Epidermal melanocyte (primary cell): Measurements from ENCODE around the gene PPFIA1.
A peak's percentile ranks its signal among the peaks of the same experiment; 100 is the strongest.

ENCODE experiments used
- DNase-seq: peaks from one replicate; pipeline ENCODE4 v3.0.0; 2011; ENCODE audit warnings: low spot score; ENCODE audit not compliant: insufficient read length

The PPFIA1 gene

DNA sequence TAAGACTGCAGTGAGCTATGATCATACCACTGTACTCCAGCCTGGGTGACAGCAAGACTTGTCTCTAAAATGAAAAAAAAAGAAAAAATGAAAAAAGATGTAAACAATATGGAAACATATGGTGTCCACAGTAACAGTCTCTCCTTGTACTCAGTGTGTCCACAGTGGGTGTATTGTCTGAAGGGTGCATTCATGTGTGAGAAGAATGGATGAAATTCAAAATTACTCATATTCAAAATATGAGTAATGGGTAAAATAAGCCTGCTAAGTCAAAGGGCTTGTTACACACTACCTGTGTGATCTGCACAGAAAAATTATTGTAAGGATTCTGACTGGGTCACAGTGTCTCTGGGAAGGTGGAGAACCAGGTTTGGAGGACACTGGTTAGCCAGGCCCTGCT, 26.9 kb downstream of the PPFIA1 start:
- no peak for DNase-seq

DNA sequence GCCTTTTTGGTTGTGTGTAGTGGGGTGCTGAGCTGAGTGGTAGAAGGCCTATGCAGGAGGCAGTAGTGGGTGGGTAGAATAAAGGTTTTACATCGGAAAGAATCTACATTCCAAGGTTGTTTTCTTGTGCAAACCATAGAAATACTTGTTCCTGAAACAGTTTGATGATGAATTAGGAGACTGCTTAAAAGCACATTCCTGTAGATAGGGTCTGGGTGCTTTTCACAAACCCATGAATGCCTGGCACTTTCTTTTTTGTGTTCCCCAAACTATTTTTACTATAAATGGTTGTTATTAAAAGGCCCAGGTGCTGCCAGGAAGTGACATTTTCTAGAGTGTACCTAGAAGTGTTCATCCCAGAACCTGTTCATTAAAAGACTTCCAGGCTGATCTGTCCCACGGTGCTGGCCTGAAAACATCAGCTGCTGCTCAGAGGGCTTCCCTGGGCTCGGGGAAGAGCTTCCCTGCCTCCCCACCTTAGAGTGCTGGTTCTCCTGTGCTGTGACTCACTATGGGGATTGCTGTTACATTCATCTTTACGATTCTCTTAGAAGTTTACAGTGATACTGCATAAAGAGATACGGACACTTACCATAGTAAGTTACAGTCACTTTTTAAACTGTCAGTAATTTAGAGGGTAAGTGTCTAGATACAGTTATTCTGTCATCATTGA, 27.9 kb downstream of the PPFIA1 start:
- no peak for DNase-seq

DNA sequence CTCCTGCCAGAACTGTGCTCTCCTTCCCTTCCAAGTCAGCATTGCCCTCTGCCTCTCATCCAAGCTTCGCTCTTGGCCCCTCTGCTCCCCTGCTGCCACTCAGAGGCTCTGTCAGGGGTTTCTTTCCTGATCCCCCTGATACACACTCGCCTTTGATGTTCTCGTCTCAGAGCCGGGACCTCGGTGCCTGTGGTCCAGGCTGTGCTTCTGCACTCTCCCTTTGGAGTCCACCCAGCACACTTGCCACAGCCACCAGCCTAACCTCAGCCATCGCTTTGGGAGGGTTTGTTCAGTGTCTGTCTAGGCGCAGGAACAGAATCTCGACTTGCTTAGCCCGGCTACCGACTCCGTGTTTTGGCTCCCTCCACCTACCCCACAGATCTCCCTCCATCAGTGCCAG, 29.1 kb downstream of the PPFIA1 start:
- DNase-seq = no peak

DNA sequence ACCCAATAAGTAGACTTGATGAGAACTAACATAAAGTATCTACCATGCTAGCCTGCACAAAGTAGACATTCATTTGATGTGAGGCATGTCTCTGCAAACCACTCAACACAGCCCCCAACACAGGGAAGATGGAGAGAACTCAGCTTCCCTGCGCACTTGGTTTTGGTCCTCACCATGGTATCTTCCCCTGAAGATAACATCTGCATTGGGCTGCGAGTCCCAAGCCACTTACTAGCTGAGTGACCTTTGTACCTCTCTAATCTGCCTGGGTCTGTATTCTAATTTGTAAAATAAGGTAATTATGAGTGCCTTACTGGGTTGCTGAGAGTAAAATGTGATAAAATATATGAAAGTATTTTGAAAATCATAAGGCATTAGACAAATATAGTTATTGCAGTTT, 30.7 kb downstream of the PPFIA1 start:
- DNase-seq = no peak

DNA sequence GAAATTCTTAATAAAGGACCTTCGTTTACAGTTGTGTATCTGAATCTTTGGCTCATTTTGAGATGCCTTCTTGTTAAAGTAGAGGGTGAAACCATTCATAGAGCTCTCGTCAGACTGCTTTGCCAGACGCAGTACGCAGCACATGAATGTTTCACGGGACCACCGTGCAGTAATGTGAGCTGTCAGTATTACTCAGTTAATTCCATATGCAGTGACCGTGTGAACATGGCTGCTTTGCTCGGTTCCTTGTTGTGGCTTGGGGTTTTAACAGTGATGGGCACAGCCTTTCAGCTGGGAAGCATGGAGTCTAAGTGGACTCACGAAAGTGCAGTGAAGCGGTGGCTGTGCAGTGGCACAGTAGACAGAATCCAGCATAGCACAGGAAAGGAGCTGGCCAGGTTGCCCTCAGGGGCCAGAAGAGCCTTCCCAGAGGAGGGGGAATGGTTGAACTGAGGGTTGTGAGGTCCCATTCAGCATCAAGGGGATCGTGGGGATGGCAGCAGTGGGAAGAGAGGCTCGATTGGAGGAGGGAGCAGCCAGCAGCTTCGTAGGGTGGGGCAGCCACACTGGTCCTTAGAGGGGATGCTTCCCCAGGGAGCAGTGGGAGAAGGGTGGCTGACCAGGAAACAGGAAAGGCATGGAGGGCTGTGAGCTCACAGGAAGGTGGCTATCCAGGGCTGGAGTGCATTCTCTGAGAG, 31.4 kb downstream of the PPFIA1 start:
- no peak for DNase-seq

DNA sequence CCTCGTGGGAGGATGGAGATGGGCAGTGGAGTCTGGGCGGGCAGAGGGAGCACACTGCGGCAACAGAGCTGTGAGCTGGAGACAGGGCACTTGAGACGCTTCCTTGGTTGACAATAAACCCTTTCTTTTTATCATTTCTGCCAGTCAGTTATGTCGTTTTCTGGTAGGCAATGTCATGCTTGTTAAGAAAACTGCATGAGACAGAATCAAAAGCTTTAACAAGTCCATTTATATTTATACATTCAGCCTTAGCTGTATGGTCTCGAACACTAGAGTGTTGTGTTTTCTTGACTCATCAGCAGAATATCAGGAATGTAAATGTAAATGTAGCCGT, 31.9 kb downstream of the PPFIA1 start:
- DNase-seq = peak; percentile 66

DNA sequence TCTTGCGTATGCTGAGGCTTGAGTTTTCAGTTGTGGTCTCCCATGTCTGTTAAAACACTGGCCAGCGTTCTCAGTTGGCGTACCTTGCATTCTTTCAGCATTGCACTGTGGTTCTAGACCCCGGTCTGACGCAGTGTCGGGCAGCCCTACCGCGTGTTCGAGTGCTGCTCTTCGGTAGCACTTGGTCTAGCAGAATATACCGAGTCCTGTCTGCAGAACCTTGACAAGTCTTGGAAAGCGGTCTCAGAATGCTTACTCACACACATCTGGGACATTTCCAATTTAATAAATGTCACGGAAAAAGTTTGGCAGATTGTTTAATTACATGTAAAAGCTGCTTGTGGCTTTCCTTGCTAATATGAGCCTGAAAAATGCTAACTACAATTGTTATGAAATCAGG, 32.6 kb downstream of the PPFIA1 start:
- DNase-seq = no peak

DNA sequence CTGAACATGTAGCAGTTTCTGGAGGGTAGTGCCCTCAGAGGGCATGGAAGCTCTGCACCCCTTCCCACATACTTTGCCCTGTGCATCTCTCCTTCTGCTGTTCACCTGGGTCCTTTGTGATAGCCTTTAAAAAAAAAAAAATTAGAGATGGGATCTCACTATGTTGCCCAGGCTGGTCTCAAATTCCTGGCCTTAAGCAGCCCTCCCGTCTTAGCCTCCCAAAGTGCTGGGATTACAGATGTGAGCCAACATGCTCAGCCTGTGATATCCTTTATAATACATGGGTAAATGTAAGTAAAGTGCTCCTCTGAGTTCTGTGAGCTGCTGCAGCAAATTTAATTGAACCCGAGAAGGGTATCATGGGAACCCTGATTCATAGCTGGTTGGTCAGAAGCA, 33.7 kb downstream of the PPFIA1 start:
- DNase-seq = no peak

DNA sequence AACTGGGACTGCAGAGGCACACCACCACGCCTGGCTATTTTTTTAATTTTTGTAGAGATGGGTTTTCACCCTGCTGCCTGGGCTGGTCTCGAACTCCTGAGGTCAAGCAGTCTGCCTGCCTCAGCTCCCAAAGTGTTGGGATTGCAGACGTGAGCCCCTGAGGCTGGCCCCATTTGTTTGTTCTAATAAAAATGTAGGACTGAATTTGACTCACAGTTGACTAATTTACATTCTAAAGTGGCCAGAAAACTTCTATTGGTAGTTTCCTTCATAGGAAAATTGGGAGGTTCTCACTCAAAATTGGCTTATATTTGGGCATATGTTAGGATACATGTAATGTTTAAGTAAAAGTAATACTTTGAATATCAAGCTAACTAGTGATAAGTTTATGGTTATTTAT, 35.0 kb downstream of the PPFIA1 start:
- DNase-seq = no peak

DNA sequence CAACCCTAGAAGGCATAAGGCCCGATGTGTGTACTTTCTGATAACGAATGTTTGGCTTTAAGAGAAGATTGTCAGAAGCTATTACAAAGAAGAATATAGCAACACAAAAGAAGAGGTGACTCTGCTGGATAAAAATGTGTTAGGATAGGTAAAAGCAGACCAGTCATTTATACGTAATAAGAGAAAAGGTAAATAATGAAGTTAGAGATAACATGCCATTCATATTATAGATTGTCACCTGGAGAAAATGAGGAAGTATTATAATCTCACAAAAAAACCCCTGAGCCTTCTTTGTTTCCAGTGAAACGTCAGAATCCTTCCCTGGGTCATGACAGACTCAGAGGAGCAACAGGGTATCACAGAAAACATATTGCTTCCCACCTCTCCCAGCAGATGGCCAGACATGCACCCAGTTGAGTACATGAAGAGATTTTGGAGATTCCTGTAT, 36.1 kb downstream of the PPFIA1 start:
- no peak for DNase-seq

DNA sequence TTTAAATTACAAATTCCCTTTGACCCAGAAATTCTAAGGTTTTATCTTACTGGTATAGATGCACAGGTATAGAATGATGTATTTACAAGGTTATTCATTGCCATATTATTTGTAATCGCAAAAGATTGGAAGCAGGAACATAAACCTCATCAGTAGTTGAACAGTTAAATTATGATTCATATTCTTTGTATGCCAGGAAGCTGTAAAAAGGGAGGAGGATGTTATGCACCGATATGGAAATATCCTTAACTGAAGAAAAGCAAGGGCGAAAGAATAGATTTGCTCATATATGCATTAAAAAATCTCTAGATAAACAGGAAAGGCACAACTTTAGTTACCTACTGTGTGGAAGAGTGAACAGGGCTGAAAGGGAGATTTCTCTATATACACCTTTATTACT, 36.7 kb downstream of the PPFIA1 start:
- DNase-seq = no peak

DNA sequence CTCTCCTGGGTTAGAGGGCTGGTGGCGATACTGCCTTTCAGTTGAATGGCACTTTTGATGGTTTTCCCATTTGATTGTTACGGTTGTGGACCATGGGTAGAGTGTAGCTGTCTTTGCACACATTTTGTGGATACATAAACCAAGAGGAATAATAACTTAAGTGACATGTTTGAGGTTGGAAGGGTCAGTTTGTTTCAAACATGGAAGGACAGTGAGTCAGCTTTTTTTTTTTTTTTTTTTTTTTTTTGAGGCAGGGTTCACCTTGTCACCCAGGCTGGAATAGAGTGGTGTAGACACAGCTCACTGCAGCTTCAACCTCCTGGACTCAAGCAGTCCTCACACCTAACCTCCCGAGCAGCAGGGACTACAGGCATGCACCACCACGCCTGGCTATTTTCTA, 41.1 kb downstream of the PPFIA1 start:
- DNase-seq = no peak

DNA sequence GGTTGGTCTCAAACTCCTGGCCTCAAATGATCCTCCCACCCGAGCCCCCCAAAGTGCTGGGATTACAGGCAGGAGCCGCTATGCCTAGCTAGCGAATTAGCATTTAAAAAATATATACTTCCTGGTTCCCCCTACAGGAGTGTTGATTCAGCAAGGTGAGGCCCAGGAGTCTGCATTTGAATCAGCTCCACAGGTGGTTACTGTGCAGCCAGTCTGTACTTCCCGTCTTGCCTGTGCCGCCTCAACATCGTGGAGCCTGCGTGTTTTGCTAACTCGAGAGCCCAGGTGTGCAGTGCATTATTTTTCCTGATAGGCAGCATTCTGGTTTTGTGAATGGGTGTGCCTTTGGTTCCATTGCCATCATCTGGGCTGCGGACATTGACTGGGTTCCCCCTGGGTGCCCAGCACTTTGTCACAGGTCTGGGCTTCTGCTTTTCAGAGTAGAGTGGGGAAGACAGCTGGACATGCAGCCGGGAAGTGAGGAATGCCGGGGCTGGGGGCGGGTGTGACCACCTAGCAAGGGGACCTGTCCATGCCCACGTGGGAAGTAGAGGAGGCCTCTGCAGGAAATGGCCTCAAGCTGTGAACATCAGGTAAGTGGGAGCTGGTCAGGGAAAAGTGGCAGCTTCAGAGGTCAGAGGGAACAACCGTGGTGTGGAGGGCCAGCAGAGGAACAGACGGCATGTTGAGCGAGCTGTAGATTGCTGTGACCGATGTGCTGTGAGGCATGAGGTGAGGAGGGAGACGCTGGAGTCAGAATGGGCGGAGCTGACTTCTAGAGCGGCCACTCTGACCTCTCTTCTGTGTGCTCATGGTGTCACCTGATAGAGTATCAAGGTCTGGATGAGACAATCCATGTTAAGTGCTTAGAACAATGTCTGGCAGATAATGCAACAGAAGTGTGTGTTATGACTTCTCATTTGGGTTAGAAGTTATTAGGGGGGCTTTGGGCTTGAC, 42.2 kb downstream of the PPFIA1 start:
- DNase-seq = no peak

DNA sequence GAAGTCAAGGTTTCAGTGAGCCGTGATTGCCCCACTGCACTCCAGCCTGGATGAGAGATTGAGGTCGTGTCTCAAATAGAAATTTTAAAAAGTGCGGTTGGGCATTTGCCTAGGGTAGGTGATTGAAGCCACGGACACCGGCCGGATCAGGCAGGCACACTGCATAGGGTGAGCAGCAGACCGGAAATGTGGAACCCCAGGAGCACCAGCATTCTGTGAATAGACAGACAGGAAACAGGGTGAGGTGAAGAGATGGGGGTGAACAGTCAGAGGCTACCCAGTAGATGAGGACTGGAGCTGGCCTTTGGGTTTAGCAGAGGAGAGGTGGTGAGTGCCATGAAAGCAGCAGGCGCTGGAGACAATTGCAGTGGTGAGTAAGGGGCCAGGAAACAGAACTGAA, 43.5 kb downstream of the PPFIA1 start:
- no peak for DNase-seq

DNA sequence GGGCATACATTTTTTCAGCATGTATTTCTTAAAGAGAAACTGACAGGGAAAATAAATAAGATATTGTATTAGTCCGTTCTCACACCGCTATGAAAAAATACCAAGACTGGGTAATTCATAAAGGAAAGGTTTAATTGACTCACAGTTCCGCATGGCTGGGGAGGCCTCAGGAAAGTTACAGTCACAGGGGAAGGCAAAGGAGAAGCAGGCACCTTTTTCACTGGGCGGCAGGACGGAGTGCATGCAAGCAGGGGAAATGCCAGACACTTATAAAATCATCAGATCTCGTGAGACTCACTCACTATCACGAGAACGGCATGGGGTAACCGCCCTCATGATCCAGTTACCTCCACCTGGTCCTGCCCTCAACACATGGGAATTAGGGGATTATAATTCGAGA, 44.2 kb downstream of the PPFIA1 start:
- no peak for DNase-seq

DNA sequence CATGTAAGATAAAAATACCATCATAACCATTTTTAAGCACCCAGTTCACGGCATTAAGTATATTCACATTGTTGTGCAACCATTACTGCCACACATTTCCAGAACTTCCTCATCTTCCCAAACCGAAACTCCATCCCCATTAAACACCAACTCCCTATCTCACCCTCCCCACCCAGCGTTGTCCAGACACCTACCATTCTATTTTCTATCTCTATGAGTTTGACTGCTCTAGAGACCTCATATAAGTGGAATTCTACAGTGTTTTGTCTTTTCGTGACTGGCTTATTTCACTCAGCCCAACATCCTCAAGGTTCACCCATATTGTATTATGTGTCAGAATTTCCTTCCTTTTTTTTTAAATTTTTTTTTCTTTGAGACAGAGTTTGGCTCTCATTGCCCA, 45.2 kb downstream of the PPFIA1 start:
- no peak for DNase-seq

DNA sequence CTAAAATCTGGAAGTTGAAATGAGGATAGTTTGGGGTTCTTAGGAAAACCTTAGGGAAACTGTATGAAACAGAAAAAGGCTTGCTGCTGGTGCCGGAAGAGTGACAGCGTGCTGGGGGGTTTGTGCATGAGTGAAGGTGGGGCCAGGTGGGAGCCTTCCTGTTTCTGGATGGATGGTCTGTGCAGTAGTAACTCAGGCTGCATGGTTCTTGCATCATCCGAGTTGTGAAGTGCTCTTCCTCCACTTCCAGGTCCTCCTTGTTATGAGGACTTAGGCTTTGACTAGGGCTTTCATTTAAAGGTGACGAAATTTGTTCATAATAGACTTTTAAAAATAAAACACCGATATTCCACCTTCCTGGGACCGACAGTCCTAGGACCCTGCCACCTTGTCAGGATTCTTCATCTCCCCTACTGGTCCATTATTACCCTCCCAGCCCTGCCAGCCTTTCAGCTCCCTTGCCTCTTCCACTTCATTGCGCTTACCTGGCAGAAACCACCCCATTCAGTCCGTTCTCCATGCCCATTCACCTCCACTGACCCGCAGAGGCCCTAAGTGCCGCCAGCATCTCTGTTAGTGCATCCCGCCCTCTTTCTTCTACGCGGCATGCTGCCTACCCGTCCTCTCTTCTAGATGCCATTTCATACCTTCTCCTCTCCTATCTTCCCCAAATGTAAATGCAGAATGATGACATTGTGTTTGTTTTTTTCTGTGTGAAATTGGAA, 47.3 kb downstream of the PPFIA1 start:
- DNase-seq = no peak

DNA sequence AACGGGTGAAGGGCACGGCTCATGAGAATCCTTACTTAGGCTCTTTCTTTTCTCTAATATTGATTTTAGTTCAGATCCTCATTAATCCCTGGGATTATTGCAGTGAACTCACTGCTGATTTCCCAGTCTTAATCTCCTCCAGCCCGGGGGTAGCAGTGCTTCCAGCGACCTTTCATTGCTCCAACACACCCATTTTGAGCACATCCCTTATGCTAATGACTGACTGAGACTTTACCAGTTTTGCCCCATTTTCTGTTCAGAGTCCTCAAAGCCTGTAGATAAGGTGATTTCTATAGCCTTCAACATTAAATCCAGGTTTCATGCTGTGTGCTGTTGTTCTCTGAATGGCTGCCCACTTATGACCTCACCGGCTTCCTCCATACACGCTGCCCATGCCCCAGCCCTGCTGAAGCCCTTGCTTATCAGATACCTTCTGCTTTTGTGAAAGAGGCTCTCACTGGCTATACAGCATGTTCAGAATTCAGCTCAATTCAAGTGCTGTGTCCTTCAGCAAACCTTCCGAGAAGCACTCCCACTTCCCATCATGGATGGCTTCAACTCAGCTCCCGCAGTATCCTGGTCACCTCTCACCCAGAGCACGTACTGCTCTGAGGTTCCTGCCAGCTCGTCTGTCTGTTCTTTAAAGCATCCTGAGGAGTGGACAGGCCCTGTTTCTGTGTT, 49.0 kb downstream of the PPFIA1 start:
- DNase-seq = no peak

DNA sequence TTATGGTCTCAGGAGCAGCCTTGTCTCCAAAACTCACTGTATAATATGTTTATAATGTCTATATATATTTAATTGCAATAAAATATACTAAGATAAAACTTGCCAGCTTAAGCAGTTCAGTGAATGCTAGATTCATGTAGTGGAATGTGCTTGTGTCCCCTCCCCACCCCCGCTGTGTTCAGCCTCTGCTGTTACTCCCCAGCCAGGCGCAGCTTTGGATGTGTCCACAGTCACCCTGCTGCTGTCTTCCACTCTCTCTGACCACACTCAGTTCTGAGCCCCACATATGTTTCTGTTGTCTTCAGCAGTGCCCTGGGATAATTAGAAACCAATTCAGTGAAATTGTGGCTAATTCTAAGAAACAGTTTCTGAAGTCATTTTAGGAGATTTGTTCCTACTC, 52.2 kb downstream of the PPFIA1 start:
- no peak for DNase-seq

DNA sequence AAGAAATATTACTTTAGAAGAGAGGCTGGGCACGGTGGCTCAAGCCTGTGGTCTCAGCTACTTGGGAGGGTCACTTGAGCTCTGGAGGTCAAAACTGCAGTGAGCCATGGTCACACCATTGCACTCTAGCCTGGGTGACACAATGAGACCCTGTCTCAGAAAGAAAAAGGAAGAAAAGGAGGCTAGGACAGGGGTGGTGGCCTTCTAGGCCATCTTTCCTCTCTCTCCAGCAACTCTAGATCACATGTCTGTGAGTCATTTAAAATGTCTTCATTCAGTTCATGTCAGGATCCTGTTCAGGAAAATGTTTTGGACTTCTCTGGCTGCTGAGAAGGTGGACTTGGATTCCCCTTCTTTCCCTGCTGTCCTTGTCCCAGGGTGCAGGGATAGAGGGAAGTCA, 53.3 kb downstream of the PPFIA1 start:
- no peak for DNase-seq
